Measurements from ENCODE around the gene TIGD3.

DNA sequence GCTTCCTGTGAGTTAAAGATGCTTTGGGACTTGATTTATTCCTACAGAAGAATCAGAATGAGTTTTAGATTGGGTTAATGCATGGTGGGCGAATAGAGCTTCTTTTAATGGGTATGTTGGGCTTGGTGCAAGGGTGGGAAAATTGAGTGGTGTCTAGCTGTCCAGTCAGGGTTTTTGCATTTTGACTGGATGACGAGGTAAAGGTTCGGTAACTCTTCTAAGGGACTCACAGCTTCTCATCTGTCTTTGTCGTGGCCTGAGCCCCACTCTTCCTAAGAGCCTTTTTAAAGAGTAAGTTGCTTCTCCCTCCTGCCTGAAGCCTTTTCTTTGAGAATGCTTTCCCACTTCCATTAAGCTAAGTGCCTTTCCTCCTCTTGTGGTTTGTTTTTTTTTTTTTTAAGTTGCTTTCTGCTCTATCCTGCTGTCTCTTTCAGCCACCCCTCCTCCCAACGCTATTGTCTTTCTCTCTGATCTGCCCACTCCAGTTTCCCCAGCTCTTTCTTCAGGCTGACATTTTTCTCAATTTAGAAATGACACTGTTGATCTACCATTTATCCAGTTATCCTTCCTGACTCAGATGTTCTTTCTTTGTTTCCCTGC, 19.8 kb upstream of the TIGD3 start:
- TF ChIP-seq, protein P1, sequence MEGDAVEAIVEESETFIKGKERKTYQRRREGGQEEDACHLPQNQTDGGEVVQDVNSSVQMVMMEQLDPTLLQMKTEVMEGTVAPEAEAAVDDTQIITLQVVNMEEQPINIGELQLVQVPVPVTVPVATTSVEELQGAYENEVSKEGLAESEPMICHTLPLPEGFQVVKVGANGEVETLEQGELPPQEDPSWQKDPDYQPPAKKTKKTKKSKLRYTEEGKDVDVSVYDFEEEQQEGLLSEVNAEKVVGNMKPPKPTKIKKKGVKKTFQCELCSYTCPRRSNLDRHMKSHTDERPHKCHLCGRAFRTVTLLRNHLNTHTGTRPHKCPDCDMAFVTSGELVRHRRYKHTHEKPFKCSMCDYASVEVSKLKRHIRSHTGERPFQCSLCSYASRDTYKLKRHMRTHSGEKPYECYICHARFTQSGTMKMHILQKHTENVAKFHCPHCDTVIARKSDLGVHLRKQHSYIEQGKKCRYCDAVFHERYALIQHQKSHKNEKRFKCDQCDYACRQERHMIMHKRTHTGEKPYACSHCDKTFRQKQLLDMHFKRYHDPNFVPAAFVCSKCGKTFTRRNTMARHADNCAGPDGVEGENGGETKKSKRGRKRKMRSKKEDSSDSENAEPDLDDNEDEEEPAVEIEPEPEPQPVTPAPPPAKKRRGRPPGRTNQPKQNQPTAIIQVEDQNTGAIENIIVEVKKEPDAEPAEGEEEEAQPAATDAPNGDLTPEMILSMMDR (conservative IDR thresholded peaks at IDR 0.05 in 1 of 2, IDR thresholded peaks at IDR 0.05 in 1 of 2; ENCODE audit: low read depth in 1 of 2, low read length in 2 of 2): no peak
- no peak for TF ChIP-seq EZH2 (IDR thresholded peaks at IDR 0.05; ENCODE audit: low read length, missing control alignments)
